ENCODE measurements around the gene TUBB3.

The TUBB3 gene

DNA sequence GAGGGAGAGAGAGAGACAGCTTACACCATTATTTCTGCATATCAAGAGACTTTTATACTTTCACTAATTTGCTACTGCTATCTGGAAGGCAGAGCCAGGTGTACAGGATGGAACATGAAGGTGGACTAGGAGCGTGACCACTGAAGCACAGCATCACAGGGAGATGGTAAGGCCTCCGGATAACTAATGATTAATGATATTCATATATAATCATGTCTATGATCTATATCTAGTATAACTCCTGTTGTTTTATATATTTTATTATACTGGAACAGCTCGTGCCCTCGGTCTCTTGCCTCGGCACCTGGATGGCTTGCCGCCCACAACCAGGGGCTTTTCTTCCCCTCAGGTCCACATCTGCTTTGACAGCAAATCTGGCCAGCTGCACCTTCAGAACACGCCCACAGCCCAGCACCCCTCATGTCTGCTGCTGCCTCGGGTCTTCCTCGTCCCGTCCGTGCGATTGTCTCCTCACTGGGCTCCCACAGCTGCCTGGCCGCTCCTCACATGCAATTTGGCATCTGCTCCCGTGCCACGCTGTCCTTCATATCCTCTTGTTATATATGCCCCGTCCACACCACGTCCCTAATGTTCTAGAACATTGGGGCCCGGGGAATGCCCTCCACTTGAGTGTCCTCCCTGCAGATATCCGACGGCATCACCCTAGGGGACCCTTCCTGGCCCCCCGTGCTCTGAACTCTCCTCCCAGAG lies 15.2 kb downstream of the TUBB3 start:
- DNase-seq (ENCODE audit: low spot score), result no peak

DNA sequence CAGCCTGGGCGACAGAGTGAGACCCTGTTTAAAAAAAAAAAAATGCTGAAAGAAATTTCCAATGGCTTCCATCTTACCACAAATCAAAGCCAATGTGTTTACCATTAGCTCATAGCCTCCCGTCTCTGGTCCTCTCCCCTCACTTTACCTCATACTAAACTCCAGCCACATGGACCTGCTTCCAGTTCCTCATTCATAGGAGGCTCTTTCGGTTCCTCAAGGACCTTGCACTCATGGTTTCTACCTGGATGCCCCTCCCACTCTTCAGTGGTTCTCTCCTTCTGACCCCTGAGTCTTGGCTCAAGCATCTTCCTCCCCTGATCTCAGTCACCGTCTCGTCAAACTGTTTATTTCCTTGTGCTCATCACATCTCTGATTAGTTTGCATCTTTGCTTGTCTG lies 21.6 kb downstream of the TUBB3 start:
- DNase-seq (ENCODE audit: low spot score), result no peak

DNA sequence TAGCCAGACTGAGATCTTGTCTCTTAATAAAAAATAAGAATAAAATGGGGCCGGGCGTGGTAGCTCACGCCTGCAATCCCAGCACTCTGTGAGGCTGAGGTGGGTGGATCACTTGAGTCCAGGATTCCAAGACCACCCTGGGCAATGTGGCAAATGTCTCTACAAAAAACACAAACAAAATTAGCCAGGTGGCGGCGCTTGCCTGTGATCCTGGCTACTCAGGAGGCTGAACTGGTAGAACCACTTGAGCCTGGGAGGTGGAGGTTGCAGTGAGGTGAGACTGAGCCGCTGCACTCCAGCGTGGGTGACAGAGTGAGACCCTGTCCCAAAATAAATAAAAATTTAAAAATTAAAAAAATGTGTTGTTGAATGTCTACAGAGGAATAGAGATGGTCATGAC lies 22.5 kb downstream of the TUBB3 start:
- no peak for DNase-seq (ENCODE audit: low spot score)

- DNase-seq (ENCODE audit: low spot score), result no peak
Measured at GRCh38 chr16:89946515-89946914, 23.4 kb downstream of the TUBB3 start.

- no peak for DNase-seq (ENCODE audit: low spot score)
Measured at GRCh38 chr16:89949121-89949742, 26.1 kb downstream of the TUBB3 start.

DNA sequence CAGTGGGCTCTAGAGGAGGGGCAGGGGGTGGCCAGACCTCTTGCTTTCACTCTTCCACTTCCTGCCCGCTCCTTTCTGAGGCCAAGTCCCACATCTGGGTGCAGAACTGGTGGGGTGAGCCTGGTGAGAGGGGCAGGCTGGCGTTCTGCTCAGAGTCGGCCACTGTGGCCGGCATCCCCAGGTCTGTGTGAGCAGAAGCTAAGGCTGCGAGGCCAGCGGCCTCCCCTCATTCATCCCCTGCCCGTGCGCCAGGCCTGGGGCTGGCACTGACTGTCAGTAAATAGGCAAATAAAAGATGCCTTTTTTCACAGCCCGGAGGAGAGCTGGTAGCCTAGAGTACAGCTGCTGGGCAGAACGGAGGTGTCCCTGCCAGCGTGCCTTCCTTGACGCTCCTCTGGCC lies 26.6 kb downstream of the TUBB3 start:
- no peak for DNase-seq (ENCODE audit: low spot score)

DNA sequence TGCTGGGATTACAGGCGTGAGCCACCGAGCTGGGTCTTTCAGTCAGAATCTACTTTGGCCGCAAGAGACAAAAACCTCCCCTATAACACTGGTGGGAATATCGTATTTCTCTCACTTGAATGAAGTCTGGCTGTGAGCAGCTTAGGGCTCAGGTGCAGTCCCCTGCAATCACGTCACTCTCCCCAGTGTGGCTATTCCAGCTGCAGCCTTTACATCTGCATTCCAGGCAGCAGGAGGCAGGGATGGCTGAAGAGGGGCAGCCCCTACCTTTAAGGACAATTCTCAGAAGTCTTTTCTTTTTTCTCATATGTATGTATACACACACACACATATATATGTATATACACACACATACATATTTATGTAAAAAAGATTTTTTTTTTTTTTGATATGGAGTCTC lies 28.4 kb downstream of the TUBB3 start:
- no peak for DNase-seq (ENCODE audit: low spot score)

GRCh38 chr16:89952049-89952448 lies 28.9 kb downstream of the TUBB3 start:
- DNase-seq (ENCODE audit: low spot score), result no peak

DNA sequence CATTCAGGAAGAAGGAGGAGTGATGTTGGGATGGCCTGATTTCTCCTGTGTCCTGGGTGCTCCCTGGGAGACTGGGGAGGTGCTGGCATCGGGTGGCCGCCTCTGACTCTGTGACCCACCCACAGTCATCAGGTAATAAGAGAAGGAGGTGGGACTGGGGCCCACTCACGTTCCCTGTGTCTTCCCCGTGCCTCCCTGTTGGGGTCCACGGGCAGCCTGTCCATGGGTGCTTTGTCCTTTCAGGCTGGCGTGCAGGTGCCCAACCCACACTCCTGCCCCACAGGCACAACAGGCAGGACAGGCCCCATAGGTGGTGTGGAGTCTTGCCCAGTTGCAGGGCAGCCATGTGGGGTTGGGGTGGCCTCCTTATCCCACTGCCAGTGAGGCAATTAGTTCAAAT lies 29.4 kb downstream of the TUBB3 start:
- no peak for DNase-seq (ENCODE audit: low spot score)

GRCh38 chr16:89953671-89954406 lies 30.7 kb downstream of the TUBB3 start:
- DNase-seq (ENCODE audit: low spot score), result no peak

DNA sequence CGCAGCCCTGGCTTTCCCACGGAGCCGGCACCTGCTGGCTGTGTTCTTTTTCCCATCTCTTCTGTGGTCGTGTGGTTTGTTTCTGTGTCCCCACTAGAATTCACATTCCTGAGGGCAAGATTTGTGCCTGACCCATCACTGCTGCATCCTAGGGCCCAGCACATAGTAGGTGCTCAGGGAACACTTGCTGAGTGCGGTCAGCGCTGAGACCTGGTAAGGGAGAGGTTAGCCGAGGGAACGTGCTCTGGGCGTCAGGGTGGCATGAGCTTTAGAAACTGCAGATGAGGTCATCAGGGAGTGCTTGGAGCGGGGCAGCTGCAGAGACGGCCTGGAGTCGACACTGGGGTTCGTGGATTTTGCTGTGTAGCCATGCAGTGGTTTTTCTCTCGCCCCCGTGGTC lies 31.3 kb downstream of the TUBB3 start:
- no peak for DNase-seq (ENCODE audit: low spot score)

GRCh38 chr16:89955001-89955685 lies 32.0 kb downstream of the TUBB3 start:
- DNase-seq (ENCODE audit: low spot score), result no peak

- no peak for DNase-seq (ENCODE audit: low spot score)
Measured at GRCh38 chr16:89956505-89957215, 33.5 kb downstream of the TUBB3 start.

GRCh38 chr16:89957216-89957785 lies 34.2 kb downstream of the TUBB3 start:
- no peak for DNase-seq (ENCODE audit: low spot score)

- DNase-seq (ENCODE audit: low spot score), result peak; percentile 84
Measured at GRCh38 chr16:89958068-89958467, 34.9 kb downstream of the TUBB3 start.

DNA sequence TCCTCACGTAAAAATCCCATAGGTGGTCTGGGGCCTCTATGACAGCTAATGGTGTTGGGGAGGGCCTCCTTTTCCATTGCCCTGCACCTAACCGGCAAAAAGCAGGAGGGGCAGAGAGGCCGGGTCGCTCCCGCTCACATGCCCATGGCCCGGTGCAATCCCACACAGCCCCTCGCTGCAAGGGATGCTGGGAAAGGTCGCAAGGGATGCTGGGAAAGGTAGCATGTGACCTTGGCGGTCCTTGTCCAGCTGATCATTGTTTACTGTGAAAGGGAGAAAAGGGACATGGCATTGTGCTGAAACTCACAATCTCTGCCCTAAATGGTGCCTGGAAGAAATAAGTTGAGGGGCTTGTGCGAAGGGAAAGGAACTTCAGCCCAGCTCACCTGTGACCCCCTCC lies 35.5 kb downstream of the TUBB3 start:
- no peak for DNase-seq (ENCODE audit: low spot score)

GRCh38 chr16:89960966-89961365 lies 37.8 kb downstream of the TUBB3 start:
- DNase-seq (ENCODE audit: low spot score), result no peak

DNA sequence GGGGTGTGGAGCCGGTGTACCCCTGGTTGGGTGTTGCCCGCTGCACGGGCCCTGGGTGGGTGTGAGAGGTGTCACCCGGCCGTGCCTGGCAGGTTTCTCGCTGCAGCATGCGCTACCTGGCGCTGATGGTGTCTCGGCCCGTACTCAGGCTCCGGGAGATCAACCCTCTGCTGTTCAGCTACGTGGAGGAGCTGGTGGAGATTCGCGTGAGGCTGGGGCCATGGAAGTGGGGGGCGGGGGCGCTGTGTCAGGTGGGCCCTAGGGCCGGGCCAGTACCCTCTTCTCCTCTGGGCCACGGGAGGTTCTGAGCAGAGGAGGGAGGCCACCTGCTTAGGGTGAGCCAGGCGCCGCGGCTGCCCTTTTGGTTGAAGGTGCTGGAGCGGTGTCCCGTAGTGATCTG lies 38.8 kb downstream of the TUBB3 start:
- DNase-seq (ENCODE audit: low spot score), result no peak

DNA sequence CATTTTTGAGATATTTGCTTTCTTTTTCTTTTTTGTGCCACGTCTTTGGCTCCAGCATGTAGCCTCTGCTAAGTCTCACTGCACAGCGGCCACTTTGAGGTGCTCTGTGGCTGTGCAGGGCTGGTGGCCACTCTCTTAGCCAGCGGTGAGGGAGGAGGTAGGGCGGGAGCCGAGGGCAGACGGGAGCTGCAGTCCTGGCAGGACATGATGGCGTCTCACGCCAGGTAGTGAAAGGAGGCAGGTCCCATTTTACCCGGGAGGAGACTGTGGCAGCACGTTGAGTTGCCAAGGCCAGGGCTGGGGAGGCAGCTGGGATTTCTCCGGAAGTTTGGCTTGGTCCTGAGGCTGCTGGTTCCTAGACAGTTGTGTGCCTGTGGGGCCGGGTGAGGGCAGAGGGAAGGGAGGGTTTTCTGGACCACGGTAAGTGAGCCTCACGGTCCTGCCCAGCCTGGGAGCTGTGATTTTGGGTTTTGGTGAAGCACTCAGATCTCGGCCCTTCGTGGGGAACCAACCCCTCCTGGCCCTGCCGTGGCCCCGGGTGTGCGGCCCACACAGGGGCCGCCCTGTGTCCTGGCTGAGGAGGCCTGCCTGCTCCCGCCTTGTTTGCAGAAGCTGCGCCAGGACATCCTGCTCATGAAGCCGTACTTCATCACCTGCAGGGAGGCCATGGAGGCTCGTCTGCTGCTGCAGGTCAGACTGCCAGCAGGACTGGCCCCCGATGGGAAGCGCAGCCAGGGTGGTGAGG lies 39.8 kb downstream of the TUBB3 start:
- no peak for DNase-seq (ENCODE audit: low spot score)

GRCh38 chr16:89964201-89964600 lies 41.1 kb downstream of the TUBB3 start:
- DNase-seq (ENCODE audit: low spot score), result no peak

Measured in iPS-NIHi11 (cell line).